Heart right ventricle (tissue), 16 donors: Measurements from ENCODE around the gene LAMTOR1. TPM values are rescaled to one million over a fixed set of nuclear protein-coding genes. Genes with fewer than 3 reads are reported as not detected.

Source experiments
- ATAC-seq, 8 donors: fragments of 200-7000 bp; cut with Tn5 transposase; one replicate each; pipeline ENCODE4 v1.9.1; 2020; ENCODE audit warnings: mild to moderate bottlenecking in 8 of 8, moderate library complexity in 8 of 8, moderate number of reproducible peaks in 1 of 8
- DNase-seq, 2 donors: peaks; one replicate each; pipeline ENCODE4 v3.0.0-alpha.2; 2020
- H3K27ac ChIP-seq, 10 donors: fragments of 200-600 bp; sonication (generic) in 2 of 10; one replicate each; pipeline versions ENCODE4 v1.5.0 to v1.8.0; 2020 to 2022; ENCODE audit warnings: mild to moderate bottlenecking in 3 of 10
- H3K27me3 ChIP-seq, 7 donors: fragments of 200-600 bp; one replicate each; pipeline ENCODE4 v1.8.0; 2021 to 2022; ENCODE audit warnings: mild to moderate bottlenecking in 2 of 7
- H3K36me3 ChIP-seq, 9 donors: fragments of 200-600 bp; sonication (generic) in 1 of 9; one replicate each; pipeline versions ENCODE4 v1.5.0 to v1.8.0; 2020 to 2022; ENCODE audit warnings: mild to moderate bottlenecking in 2 of 9
- H3K4me1 ChIP-seq, 9 donors: fragments of 200-600 bp; sonication (generic) in 1 of 9; one replicate each; pipeline versions ENCODE4 v1.5.0 to v1.8.0; 2020 to 2022; ENCODE audit warnings: mild to moderate bottlenecking in 4 of 9
- H3K4me3 ChIP-seq, 10 donors: fragments of 200-600 bp; sonication (generic) in 2 of 10; one replicate each; pipeline versions ENCODE4 v1.5.0 to v1.8.0; 2020 to 2022; ENCODE audit warnings: mild to moderate bottlenecking in 7 of 10, moderate library complexity in 2 of 10
- H3K9me3 ChIP-seq, 11 donors: fragments of 200-600 bp in 10 of 11; sonication (generic) in 2 of 11; one replicate each; pipeline versions ENCODE4 v1.5.0 to v1.8.0; 2013 to 2022; ENCODE audit warnings: mild to moderate bottlenecking in 2 of 11, control low read depth in 1 of 11, moderate library complexity in 1 of 11
- CTCF ChIP-seq, 9 donors: fragments of 200-600 bp; sonication (generic) in 2 of 9; IDR thresholded peaks; one replicate each; pipeline versions ENCODE4 v1.5.0 to v1.8.0; 2021 to 2022; ENCODE audit warnings: antibody characterized with exemption in 9 of 9, mild to moderate bottlenecking in 5 of 9, moderate library complexity in 1 of 9
- WGBS, 2 donors: extraction: QIAGEN DNeasy Blood & Tissue Kit; methylation state at CpG; one replicate each; pipeline ENCODE4 v1.1.7; 2013; ENCODE audit warnings: inconsistent platforms in 1 of 2; 5-methylcytosine and 5-hydroxymethylcytosine counted together
- intact Hi-C, 10 donors: fragments of 100-400 bp; cut with DNase I; formaldehyde crosslinking; loops; one replicate each; pipeline versions ENCODE4 v1.11.1 to v1.14.2; 2022
- polyA plus RNA-seq, 2 donors: library from polyadenylated mRNA; stranded (reverse); fragments of 200-250 nt; gene quantifications; one replicate each; pipeline ENCODE4 v1.2.3, GENCODE V29; 2013
- total RNA-seq, 10 donors: library from RNA; stranded (reverse); fragmentation: NEBNext Ultra II Directional in 3 of 10; extraction: Animal tissue kit (Norgen Biotek cat#: 25700) in 3 of 10; gene quantifications; one replicate each; pipeline versions ENCODE4 v1.2.1 to v1.2.4, GENCODE V29; 2021 to 2023
- donor health status: Arrhythmogenic right ventricular cardiomyopathy.
- donor health status: ischemic (EF 13 %, LVEDD 7.1; RV severe dilation, severe dysfunction).
- donor health status: healthy with polysubstance abuse.
- donor health status: DM: no; HTN: yes; CAD: no.
- donor health status: DM: no; HTN: no; CAD: no.
- donor health status: ischemic (EF 25% LVEDD 6.9; RV normal size, moderate dysfunction).
- donor health status: ischemic (EF 25% LVEDD 5.7; RV mildly dilated, moderate dysfunction).
- donor health status: healthy.
- donor health status: DM: yes; HTN: yes; CAD: no.
- donor health status: Ischemic cardiomyopathy.
- donor health status: ischemic (EF 35%, LVEDD 5.7; RV mildly dilated, moderate dysfunction).
- donor health status: nonischemic (EF 11% LVEDD 7.7; RV severe dilation, severe dysfunction).
- donor health status: DM: yes; HTN: yes; CAD: no.
- donor health status: PGD.
- donor health status: ischemic (EF 29% LVEDD 5.4; RV normal size, mild dysfunction).
- donor health status: nonischemic (EF 23%, LVEDD 6.1; RV moderate dilation, normal function).

Gene LAMTOR1
- total and polyA plus RNA-seq, 12 donors: 58.3 to 158 (median 81.8) TPM

GRCh38 chr11:72103754-72104167 lies 664 bp upstream of the LAMTOR1 start:
- H3K27me3 ChIP-seq: no peaks in the 10 kb centered on the region
- peaks cover 0 to 46% (median 4%) of the 10 kb centered on the region in 9 donors for H3K36me3 ChIP-seq
- peak overlapping the region in 9 of 10 donors; percentile 87 to 99 (median 96) for H3K27ac ChIP-seq
- H3K4me3 ChIP-seq: peak overlapping the region in 9 of 10 donors; percentile 30 to 99 (median 81)
- intact Hi-C loops: loop anchor here in 3 of 10 donors (1.0 to 10.0 kb wide), 2 partner anchors 9 to 331 kb away; partner anchors contain the start of genes ANAPC15 (in 2 of the 3) and CLPB (in 1 of the 3)
- WGBS, 2 donors: 79 to 82% methylated on average over 11 of the region's 11 CpGs
- ATAC-seq (no peak), DNase-seq (no peak)
- TF ChIP-seq CTCF (IDR thresholded peaks at IDR 0.05): no peak
- H3K9me3 ChIP-seq: no peaks in the 10 kb centered on the region
- H3K4me1 ChIP-seq: peaks cover 6 to 48% (median 38%) of the 10 kb centered on the region in 9 donors

DNA sequence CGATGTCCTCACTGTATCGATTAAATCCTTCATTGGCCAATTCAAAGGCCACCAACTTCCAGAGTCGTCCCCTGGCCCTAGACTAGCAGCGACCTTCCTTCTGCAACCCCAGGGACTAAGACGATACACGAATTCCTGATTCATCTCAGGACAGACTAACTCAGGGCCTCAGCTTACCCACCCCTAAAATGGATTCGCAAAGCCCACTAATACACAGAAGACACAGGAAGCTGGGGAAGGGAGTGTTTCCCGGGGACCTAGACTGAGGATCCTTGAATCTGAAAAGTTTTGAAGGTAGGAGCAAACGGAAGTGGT lies 509 bp downstream of the LAMTOR1 start:
- Histone ChIP-seq H3K27ac (peak overlapping the region; percentile 79 to 99 (median 96)), H3K4me3 (peak overlapping the region; percentile 59 to 99 (median 80)), H3K9me3 (no peaks in the 10 kb centered on the region), H3K36me3 (peaks cover 0 to 47% (median 14%) of the 10 kb centered on the region in 9 donors), H3K4me1 (peaks cover 6 to 51% (median 38%) of the 10 kb centered on the region in 9 donors), H3K27me3 (no peaks in the 10 kb centered on the region)
- no peak for DNase-seq
- WGBS, 2 donors: 2 to 4% methylated on average over 9 of the region's 9 CpGs
- TF ChIP-seq CTCF (IDR thresholded peaks at IDR 0.05): no peak
- peak in 3 of 8 donors; percentile 1 to 5 (median 3) for ATAC-seq
- intact Hi-C loops: loop anchor here in 1 of 10 donors (10.0 kb wide), 1 partner anchor 332 kb away; the partner anchor contains the start of gene CLPB

- no peaks in the 10 kb centered on the region for H3K27me3 ChIP-seq
- ATAC-seq (no peak), DNase-seq (no peak)
- no peak for TF ChIP-seq CTCF (IDR thresholded peaks at IDR 0.05)
- no peaks in the 10 kb centered on the region for H3K9me3 ChIP-seq
- WGBS, 2 donors: 47 to 52% methylated on average over 4 of the region's 4 CpGs
- peaks cover 0 to 47% (median 18%) of the 10 kb centered on the region in 9 donors for H3K36me3 ChIP-seq
- intact Hi-C loops: loop anchor here in 1 of 10 donors (10.0 kb wide), 1 partner anchor 333 kb away; the partner anchor contains the start of gene CLPB
- H3K4me1 ChIP-seq: peaks cover 6 to 51% (median 38%) of the 10 kb centered on the region in 9 donors
- peak overlapping the region in 9 of 10 donors; percentile 91 to 99 (median 96) for H3K27ac ChIP-seq
- H3K4me3 ChIP-seq: peak overlapping the region; percentile 59 to 99 (median 80)
Measured at GRCh38 chr11:72102162-72102561, 935 bp downstream of the LAMTOR1 start.

DNA sequence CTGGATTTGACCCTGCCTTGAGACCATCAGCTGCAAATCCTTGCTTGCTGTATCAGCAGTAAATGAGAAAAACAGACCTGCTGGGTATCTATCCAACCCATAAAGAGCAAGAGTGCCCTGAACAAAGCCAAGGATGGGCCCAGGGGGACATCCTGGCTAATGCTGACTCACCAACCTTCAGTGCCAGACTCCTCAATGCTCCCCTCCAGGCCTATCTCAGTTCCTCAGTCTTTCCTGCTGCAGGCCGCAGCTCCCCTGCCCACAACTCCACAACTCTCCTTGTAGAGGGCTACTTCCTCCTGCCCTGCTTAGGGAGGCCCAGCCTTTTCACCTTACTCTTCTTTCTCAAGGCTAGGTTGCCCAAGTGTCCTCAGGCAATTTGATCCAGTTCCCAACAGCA lies 2.6 kb downstream of the LAMTOR1 start:
- no peak for TF ChIP-seq CTCF (IDR thresholded peaks at IDR 0.05)
- Histone ChIP-seq H3K27me3 (no peaks in the 10 kb centered on the region), H3K36me3 (peaks cover 0 to 62% (median 19%) of the 10 kb centered on the region in 9 donors), H3K9me3 (no peaks in the 10 kb centered on the region), H3K4me3 (no peak overlapping the region), H3K27ac (peak overlapping the region in 3 of 10 donors; percentile 16 to 99 (median 19)), H3K4me1 (peaks cover 6 to 51% (median 38%) of the 10 kb centered on the region in 9 donors)
- WGBS, 2 donors: 88 to 95% methylated on average over 1 of the region's 1 CpG
- intact Hi-C loops: loop anchor here in 1 of 10 donors (10.0 kb wide), 1 partner anchor 334 kb away; the partner anchor contains the start of gene CLPB
- DNase-seq: no peak
- ATAC-seq: no peak
